HG03521 (cell line): Measurements from ENCODE around the gene ITPKA.

Experiments used
- ATAC-seq: cut with Tn5 transposase; IDR thresholded peaks from one replicate; pipeline ENCODE4 v1.9.1; 2021; ENCODE audit warnings: mild to moderate bottlenecking, moderate library complexity; ENCODE audit not compliant: unreplicated experiment

The ITPKA gene

GRCh38 chr15:41507820-41508290, 14.2 kb downstream of the ITPKA start:
- ATAC-seq: no peak

GRCh38 chr15:41510728-41511127, 17.1 kb downstream of the ITPKA start:
- no peak for ATAC-seq

- no peak for ATAC-seq
Measured at GRCh38 chr15:41511331-41511898, 17.7 kb downstream of the ITPKA start.

GRCh38 chr15:41511899-41512369, 18.3 kb downstream of the ITPKA start:
- ATAC-seq: no peak

- no peak for ATAC-seq
Measured at GRCh38 chr15:41512512-41512939, 18.9 kb downstream of the ITPKA start.

- ATAC-seq: no peak
Measured at GRCh38 chr15:41512940-41513505, 19.3 kb downstream of the ITPKA start.

GRCh38 chr15:41513506-41514227, 20.0 kb downstream of the ITPKA start, which contains the start of gene LTK:
TSS of gene LTK (minus strand) at chr15:41513827. CDS start at chr15:41513709, 118 bp downstream.
- ATAC-seq: no peak

- no peak for ATAC-seq
Measured at GRCh38 chr15:41517895-41518449, 24.3 kb downstream of the ITPKA start.

GRCh38 chr15:41520636-41521035, 27.0 kb downstream of the ITPKA start:
- no peak for ATAC-seq

GRCh38 chr15:41521614-41522013, 27.9 kb downstream of the ITPKA start:
- ATAC-seq: no peak

GRCh38 chr15:41523097-41523496, 29.4 kb downstream of the ITPKA start:
- ATAC-seq: no peak

- ATAC-seq: no peak
Measured at GRCh38 chr15:41530363-41530956, 36.8 kb downstream of the ITPKA start.

- no peak for ATAC-seq
Measured at GRCh38 chr15:41535544-41535943, 41.9 kb downstream of the ITPKA start.

GRCh38 chr15:41536866-41537265, 43.2 kb downstream of the ITPKA start:
- no peak for ATAC-seq

- ATAC-seq: no peak
Measured at GRCh38 chr15:41543521-41543870, 49.8 kb downstream of the ITPKA start.

GRCh38 chr15:41544650-41545015, 51.0 kb downstream of the ITPKA start:
- no peak for ATAC-seq

GRCh38 chr15:41545218-41545617, 51.5 kb downstream of the ITPKA start:
- no peak for ATAC-seq

- no peak for ATAC-seq
Measured at GRCh38 chr15:41546851-41547786, 53.4 kb downstream of the ITPKA start.

- ATAC-seq: no peak
Measured at GRCh38 chr15:41550066-41550775, 56.5 kb downstream of the ITPKA start.
